Keratinocyte (primary cell): Measurements from ENCODE around the gene SSNA1. TPM values are rescaled to one million over a fixed set of nuclear protein-coding genes. Genes with fewer than 3 reads are reported as not detected.

Source experiments
- DNase-seq: peaks from one replicate; pipeline ENCODE4 v3.0.0-alpha.2; 2011; ENCODE audit warnings: low read depth, missing footprints, low spot score
- FAIRE-seq: peaks from 2 replicates; lab custom pipeline; 2011; peaks lifted over from hg19 to GRCh38; lab: Jason Lieb, UNC
- H2AFZ ChIP-seq: 2 replicates; pipeline ENCODE4 v1.6.0; 2012; ENCODE audit warnings: low read length, control low read depth, inconsistent platforms; ENCODE audit not compliant: control insufficient read depth
- H3K27ac ChIP-seq: 2 replicates; pipeline ENCODE4 v1.5.1; 2011; ENCODE audit warnings: low read length; ENCODE audit not compliant: control insufficient read depth, insufficient read depth
- H3K27me3 ChIP-seq: 3 replicates; pipeline ENCODE4 v1.6.0; 2011; ENCODE audit warnings: low read length; ENCODE audit not compliant: control insufficient read depth, insufficient read depth; ENCODE audit errors: extremely low read depth
- H3K36me3 ChIP-seq, 2 experiments: 2 replicates in 1 of 2; 3 replicates in 1 of 2; pipeline ENCODE4 v1.5.1; 2011; ENCODE audit warnings: low read length in 2 of 2, mild to moderate bottlenecking in 1 of 2; ENCODE audit not compliant: control insufficient read depth in 2 of 2, insufficient read depth in 2 of 2; ENCODE audit errors: extremely low read depth in 1 of 2
- H3K4me1 ChIP-seq: 3 replicates; pipeline ENCODE4 v1.5.1; 2011; ENCODE audit warnings: low read length; ENCODE audit not compliant: control insufficient read depth, insufficient read depth; ENCODE audit errors: extremely low read depth
- H3K4me2 ChIP-seq: 3 replicates; pipeline ENCODE4 v1.6.0; 2011; ENCODE audit warnings: low read depth, low read length; ENCODE audit not compliant: control insufficient read depth, insufficient read depth; ENCODE audit errors: extremely low read depth
- H3K4me3 ChIP-seq, 3 experiments: fragments of 200-600 bp in 1 of 3; sonication (generic) in 1 of 3; 2 replicates in 2 of 3; 3 replicates in 1 of 3; pipeline ENCODE4 v1.5.1; 2011 to 2016; ENCODE audit warnings: low read length in 3 of 3, mild to moderate bottlenecking in 3 of 3, control low read depth in 2 of 3, inconsistent platforms in 1 of 3, low read depth in 1 of 3, mixed read lengths in 1 of 3, mixed run types in 1 of 3, moderate library complexity in 1 of 3; ENCODE audit not compliant: control insufficient read depth in 2 of 3, insufficient read depth in 2 of 3; ENCODE audit errors: extremely low read depth in 1 of 3
- H3K79me2 ChIP-seq: 2 replicates; pipeline ENCODE4 v1.6.0; 2012; ENCODE audit warnings: low read length; ENCODE audit not compliant: control insufficient read depth, insufficient read depth
- H3K9ac ChIP-seq: 3 replicates; pipeline ENCODE4 v1.6.0; 2011; ENCODE audit warnings: low read length; ENCODE audit not compliant: control insufficient read depth, insufficient read depth; ENCODE audit errors: extremely low read depth
- H3K9me1 ChIP-seq: 3 replicates; pipeline ENCODE4 v1.6.0; 2011; ENCODE audit warnings: low read length; ENCODE audit not compliant: control insufficient read depth, insufficient read depth; ENCODE audit errors: extremely low read depth
- H3K9me3 ChIP-seq: 2 replicates; pipeline ENCODE4 v1.5.1; 2012; ENCODE audit warnings: low read depth, low read length; ENCODE audit not compliant: control insufficient read depth
- H4K20me1 ChIP-seq: 3 replicates; pipeline ENCODE4 v1.6.0; 2011; ENCODE audit warnings: low read length; ENCODE audit not compliant: control insufficient read depth, insufficient read depth; ENCODE audit errors: extremely low read depth
- CTCF ChIP-seq, 3 experiments: IDR thresholded peaks in 1 of 3; conservative IDR thresholded peaks in 1 of 3; optimal IDR thresholded peaks in 1 of 3; 2 replicates in 2 of 3; 3 replicates in 1 of 3; pipeline versions ENCODE3 to v1.5.1; 2011; ENCODE audit warnings: low read length in 3 of 3, mild to moderate bottlenecking in 3 of 3, moderate library complexity in 2 of 3, control low read depth in 1 of 3, inconsistent platforms in 1 of 3; ENCODE audit not compliant: insufficient read depth in 2 of 3; ENCODE audit errors: extremely low read depth in 1 of 3
- EZH2 ChIP-seq: IDR thresholded peaks from one replicate; pipeline ENCODE4 v1.6.1; 2012; ENCODE audit warnings: inconsistent platforms, mild to moderate bottlenecking, low read length, moderate library complexity
- dilution Hi-C: fragments of 300-500 bp; cut with MboI; formaldehyde crosslinking; loops from one replicate; pipeline ENCODE4 v1.7.0; 2020; ENCODE audit warnings: low sequenced_read_pairs; ENCODE audit not compliant: extremely low pct_ligation_motif_present
- polyA plus RNA-seq, 5 experiments: library from polyadenylated mRNA; depleted of rRNA in 3 of 5; stranded (reverse) in 3 of 5; stranded (forward) in 1 of 5; unstranded in 1 of 5; fragments of >200 nt; gene quantifications; 1 replicate in 1 of 5; 2 replicates in 3 of 5; 3 replicates in 1 of 5; pipeline versions ENCODE4 v1.2.1 to v1.2.3, GENCODE V29; 2011 to 2012; ENCODE audit warnings: missing spikeins in 2 of 5, low read depth in 1 of 5, low replicate concordance in 1 of 5

The SSNA1 gene
- polyA plus RNA-seq, 1 donor (not counting 4 experiments of a cell fraction or from before 2014, with no cell fraction given): 45.3 TPM

- Histone ChIP-seq H3K27ac (no peak overlapping the region), H3K36me3 (peaks cover 2 to 5% of the 10 kb centered on the region in 2 experiments), H4K20me1 (no peaks in the 10 kb centered on the region)
These were observed 32.6 kb downstream of the SSNA1 start for GRCh38 chr9:137221095-137221505.

GRCh38 chr9:137221506-137222111, 33.1 kb downstream of the SSNA1 start:
- H3K4me3 ChIP-seq: no peak overlapping the region
- no peak for TF ChIP-seq EZH2
- TF ChIP-seq CTCF (optimal IDR thresholded peaks at IDR 0.05 in 1 of 3, IDR thresholded peaks at IDR 0.05 in 1 of 3, conservative IDR thresholded peaks at IDR 0.05 in 1 of 3; ENCODE audit: extremely low read depth in 1 of 3, insufficient read depth in 2 of 3, low read length in 3 of 3): no peak
- H3K79me2 ChIP-seq: no peaks in the 10 kb centered on the region
- no peaks in the 10 kb centered on the region for H3K9me3 ChIP-seq
- no peaks in the 10 kb centered on the region for H3K27me3 ChIP-seq
- no peaks in the 10 kb centered on the region for H3K9me1 ChIP-seq
- dilution Hi-C loops: no loop called here
- no peaks in the 10 kb centered on the region for H4K20me1 ChIP-seq
- H3K36me3 ChIP-seq: peaks cover 0 to 2% of the 10 kb centered on the region in 2 experiments
- FAIRE-seq (no peak), DNase-seq (no peak)
- H3K4me1 ChIP-seq: peaks cover 48% of the 10 kb centered on the region
- H3K4me2 ChIP-seq: no peak overlapping the region
- no peak overlapping the region for H2AFZ ChIP-seq
- H3K27ac ChIP-seq: no peak overlapping the region
- no peak overlapping the region for H3K9ac ChIP-seq

More at GRCh38 chr9:137221095-137221505, 32.6 kb downstream of the SSNA1 start:
- dilution Hi-C loops: no loop called here
- TF ChIP-seq CTCF (optimal IDR thresholded peaks at IDR 0.05 in 1 of 3, IDR thresholded peaks at IDR 0.05 in 1 of 3, conservative IDR thresholded peaks at IDR 0.05 in 1 of 3; ENCODE audit: extremely low read depth in 1 of 3, insufficient read depth in 2 of 3, low read length in 3 of 3): no peak
- TF ChIP-seq EZH2: no peak
- Histone ChIP-seq H3K4me1 (peaks cover 43% of the 10 kb centered on the region), H3K9ac (no peak overlapping the region), H3K9me1 (no peaks in the 10 kb centered on the region), H3K4me3 (no peak overlapping the region), H3K79me2 (no peaks in the 10 kb centered on the region), H2AFZ (no peak overlapping the region), H3K9me3 (no peaks in the 10 kb centered on the region), H3K27me3 (no peaks in the 10 kb centered on the region), H3K4me2 (no peak overlapping the region)
- DNase-seq (no peak), FAIRE-seq (no peak)
